WTC11 (cell line): ENCODE data around the gene MIDN. TPM values are rescaled to one million over a fixed set of nuclear protein-coding genes. Genes with fewer than 3 reads are reported as not detected.

Source experiments
- ATAC-seq: fragments of 200-7000 bp; cut with Tn5 transposase; 2 replicates; pipeline ENCODE4 v1.10.0; 2021; ENCODE audit warnings: mild to moderate bottlenecking, moderate library complexity
- CTCF ChIA-PET: fragments of 300-600 bp; sonication (Branson Sonifier 250); formaldehyde crosslinking; loops from one replicate; lab custom pipeline; 2021; ENCODE audit warnings: antibody characterized with exemption; lab: Charles Lee
- POLR2A ChIA-PET: fragments of 350-600 bp; sonication (Branson Sonifier 250); formaldehyde crosslinking; loops from one replicate; lab custom pipeline; 2021; ENCODE audit warnings: antibody characterized with exemption; lab: Charles Lee
- DNase-seq: peaks from one replicate; pipeline ENCODE4 v3.0.0; 2021; ENCODE audit warnings: low spot score
- H3K27ac Mint-ChIP-seq: 2 replicates; pipeline ENCODE4 v1.8.0; 2021; ENCODE audit warnings: mixed read lengths
- H3K27me3 Mint-ChIP-seq: 2 replicates; pipeline ENCODE4 v1.8.0; 2021; ENCODE audit warnings: low read depth, mild to moderate bottlenecking, moderate library complexity, mixed read lengths
- H3K36me3 Mint-ChIP-seq: 2 replicates; pipeline ENCODE4 v1.8.0; 2021; ENCODE audit warnings: mixed read lengths
- H3K4me1 Mint-ChIP-seq: 2 replicates; pipeline ENCODE4 v1.8.0; 2022; ENCODE audit warnings: mixed read lengths
- H3K4me3 Mint-ChIP-seq: 2 replicates; pipeline ENCODE4 v1.8.0; 2021; ENCODE audit warnings: mild to moderate bottlenecking, moderate library complexity, mixed read lengths
- H3K9me3 Mint-ChIP-seq: 2 replicates; pipeline ENCODE4 v1.8.0; 2021; ENCODE audit warnings: mixed read lengths
- AR ChIP-seq: fragments of 250-450 bp; sonication (Bioruptor Pico); IDR thresholded peaks from 2 replicates; pipeline ENCODE4 v1.9.0; 2021; ENCODE audit warnings: mild to moderate bottlenecking
- ATF1 ChIP-seq: sonication (generic); formaldehyde crosslinking; IDR thresholded peaks from 2 replicates; pipeline ENCODE4 v1.8.1; 2023; ENCODE audit warnings: mild to moderate bottlenecking, moderate library complexity, missing genetic modification reagents
- ATF3 ChIP-seq: sonication (generic); formaldehyde crosslinking; conservative IDR thresholded peaks from 2 replicates; pipeline ENCODE4 v1.8.1; 2022; ENCODE audit warnings: mild to moderate bottlenecking, missing genetic modification reagents
- HMGXB4 ChIP-seq: sonication (generic); formaldehyde crosslinking; IDR thresholded peaks from 2 replicates; pipeline ENCODE4 v1.8.1; 2023; ENCODE audit warnings: mild to moderate bottlenecking, moderate library complexity, missing genetic modification reagents
- IRF2 ChIP-seq: sonication (generic); formaldehyde crosslinking; IDR thresholded peaks from 2 replicates; pipeline ENCODE4 v1.8.0; 2022; ENCODE audit warnings: low read depth, missing genetic modification reagents, borderline replicate concordance
- MLX ChIP-seq: sonication (generic); formaldehyde crosslinking; IDR thresholded peaks from 2 replicates; pipeline ENCODE4 v1.8.1; 2023; ENCODE audit warnings: mild to moderate bottlenecking, missing genetic modification reagents, moderate library complexity
- NFATC4 ChIP-seq: fragments of 250-450 bp; sonication (Bioruptor Pico); IDR thresholded peaks from 2 replicates; pipeline ENCODE4 v1.9.0; 2021; ENCODE audit warnings: mild to moderate bottlenecking
- NFYB ChIP-seq: sonication (generic); formaldehyde crosslinking; conservative IDR thresholded peaks from 2 replicates; pipeline ENCODE4 v1.8.0; 2022; ENCODE audit warnings: low read depth, missing genetic modification reagents
- PRDM15 ChIP-seq: sonication (generic); formaldehyde crosslinking; IDR thresholded peaks from 2 replicates; pipeline ENCODE4 v1.8.0; 2022; ENCODE audit warnings: missing genetic modification reagents
- SP1 ChIP-seq: sonication (generic); formaldehyde crosslinking; conservative IDR thresholded peaks from 2 replicates; pipeline ENCODE4 v1.8.1; 2022; ENCODE audit warnings: missing genetic modification reagents
- STAT6 ChIP-seq: sonication (generic); formaldehyde crosslinking; conservative IDR thresholded peaks from 2 replicates; pipeline ENCODE4 v1.8.1; 2023; ENCODE audit warnings: mild to moderate bottlenecking, low read depth, missing genetic modification reagents, moderate library complexity
- USF1 ChIP-seq: sonication (generic); formaldehyde crosslinking; IDR thresholded peaks from 2 replicates; pipeline ENCODE4 v1.8.0; 2022; ENCODE audit warnings: mild to moderate bottlenecking, missing genetic modification reagents
- ZNF219 ChIP-seq: sonication (generic); formaldehyde crosslinking; IDR thresholded peaks from 2 replicates; pipeline ENCODE4 v1.8.0; 2023; ENCODE audit warnings: missing genetic modification reagents, mild to moderate bottlenecking, borderline replicate concordance
- ZNF423 ChIP-seq: fragments of 250-450 bp; sonication (Bioruptor Pico); IDR thresholded peaks from 2 replicates; pipeline ENCODE4 v2.1.2; 2022; ENCODE audit warnings: mild to moderate bottlenecking, moderate library complexity
- ZSCAN18 ChIP-seq: fragments of 250-450 bp; sonication (Bioruptor Pico); IDR thresholded peaks from 2 replicates; pipeline ENCODE4 v2.1.2; 2022; ENCODE audit warnings: mild to moderate bottlenecking, moderate library complexity
- total RNA-seq: library from RNA; stranded (reverse); gene quantifications from 3 replicates; pipeline ENCODE4 v1.2.3, GENCODE V29; 2021

The MIDN gene
- total RNA-seq, 1 experiment from 2014 or later = 189 TPM

- H3K27me3 Mint-ChIP-seq = peaks cover 8% of the 10 kb centered on the region
- no peak overlapping the region for H3K4me3 Mint-ChIP-seq
- H3K36me3 Mint-ChIP-seq = no peaks in the 10 kb centered on the region
- POLR2A ChIA-PET = no interaction called here
- no peaks in the 10 kb centered on the region for H3K9me3 Mint-ChIP-seq
- TF ChIP-seq ZNF423 (no peak), ZNF219 (CRISPR knock-in tag) (no peak), NFATC4 (CRISPR knock-in tag) (no peak), AR (CRISPR knock-in tag) (no peak), SP1 (CRISPR knock-in tag) (no peak), PRDM15 (CRISPR knock-in tag) (no peak), USF1 (CRISPR knock-in tag) (no peak), STAT6 (CRISPR knock-in tag) (no peak)
- TF ChIP-seq, all 79 proteins: peak for 0
- CTCF ChIA-PET = no interaction called here
- DNase-seq = no peak
- Mint-ChIP-seq H3K27ac (no peak overlapping the region), H3K4me1 (peaks cover 3% of the 10 kb centered on the region; the same call in 1 of the 2 replicates)
- no peak for ATAC-seq
Measured at GRCh38 chr19:1296575-1297271, 48.3 kb downstream of the MIDN start.

- H3K27ac Mint-ChIP-seq = peak overlapping the region; percentile 56
- no peak for TF ChIP-seq MLX (CRISPR knock-in tag)
- TF ChIP-seq ATF1 (CRISPR knock-in tag) = no peak
- TF ChIP-seq ZSCAN18 = no peak
- TF ChIP-seq IRF2 (CRISPR knock-in tag) = no peak
- no peak for TF ChIP-seq NFYB (CRISPR knock-in tag)
- TF ChIP-seq SP1 (CRISPR knock-in tag) = no peak
- TF ChIP-seq HMGXB4 (CRISPR knock-in tag) = no peak
- TF ChIP-seq ATF3 (CRISPR knock-in tag) = no peak
- CTCF ChIA-PET = interaction anchor here (0.7 kb wide), 2 partner anchors 11 to 32 kb away, joined by 3 read pairs; no protein-coding TSS in a partner anchor
- H3K4me3 Mint-ChIP-seq = no peak overlapping the region
- DNase-seq (no peak), ATAC-seq (no peak)
- peaks cover 3% of the 10 kb centered on the region; the same call in 1 of the 2 replicates for H3K4me1 Mint-ChIP-seq
- no peaks in the 10 kb centered on the region for H3K9me3 Mint-ChIP-seq
- peaks cover 8% of the 10 kb centered on the region for H3K27me3 Mint-ChIP-seq
- POLR2A ChIA-PET = interaction anchor here (1.5 kb wide), 1 partner anchor 13 kb away, joined by 3 read pairs; no protein-coding TSS in a partner anchor
- no peaks in the 10 kb centered on the region for H3K36me3 Mint-ChIP-seq
Measured at GRCh38 chr19:1298235-1298634, 49.9 kb downstream of the MIDN start.
